K562 (cell line): Measurements from ENCODE around the gene EPHB4. TPM values are rescaled to one million over a fixed set of nuclear protein-coding genes. Genes with fewer than 3 reads are reported as not detected.

Experiments used
- ARID4B ChIP-seq: sonication (generic); formaldehyde crosslinking; IDR thresholded peaks from 2 replicates; pipeline ENCODE4 v1.8.0; 2022; ENCODE audit warnings: mild to moderate bottlenecking, missing genetic modification reagents
- BDP1 ChIP-seq: IDR thresholded peaks from 3 replicates; pipeline ENCODE4 v1.6.1; 2011; ENCODE audit not compliant: insufficient read length, insufficient read depth
- CHD4 ChIP-seq: fragments of 200-600 bp; sonication (generic); IDR thresholded peaks from 3 replicates; pipeline ENCODE4 v1.6.1; 2012; ENCODE audit warnings: low read depth, mild to moderate bottlenecking, mixed read lengths, low read length, inconsistent platforms; ENCODE audit not compliant: insufficient read depth, insufficient replicate concordance, poor library complexity, severe bottlenecking
- E2F4 ChIP-seq: sonication (generic); formaldehyde crosslinking; IDR thresholded peaks from 2 replicates; pipeline ENCODE4 v1.8.0; 2022; ENCODE audit warnings: mild to moderate bottlenecking, low read depth, missing genetic modification reagents
- HDAC6 ChIP-seq: IDR thresholded peaks from 2 replicates; pipeline ENCODE4 v1.6.1; 2012; ENCODE audit warnings: low read depth, mild to moderate bottlenecking, control low read depth, inconsistent platforms, low read length, moderate library complexity
- HDAC8 ChIP-seq: fragments of 450-650 bp; IDR thresholded peaks from 2 replicates; pipeline ENCODE4 v1.6.1; 2016; ENCODE audit warnings: mild to moderate bottlenecking, missing genetic modification characterization, moderate library complexity, missing compliant biosample characterization
- JUND ChIP-seq, 2 experiments: IDR thresholded peaks; 2 replicates in 1 of 2; 3 replicates in 1 of 2; pipeline ENCODE4 v1.6.1; 2011; ENCODE audit warnings: borderline replicate concordance in 2 of 2, low read depth in 2 of 2, low read length in 2 of 2, improper control_type of control experiment in 1 of 2, missing biosample characterization in 1 of 2, missing genetic modification characterization in 1 of 2, missing genetic modification reagents in 1 of 2
- NRF1 ChIP-seq, 2 experiments: fragments of 450-650 bp; IDR thresholded peaks in 1 of 2; conservative IDR thresholded peaks in 1 of 2; 2 replicates each; pipeline ENCODE4 v1.6.1; 2014; ENCODE audit warnings: mild to moderate bottlenecking in 2 of 2
- SAP30 ChIP-seq: fragments of 200-600 bp; sonication (generic); IDR thresholded peaks from 2 replicates; pipeline ENCODE4 v1.6.1; 2012; ENCODE audit warnings: borderline replicate concordance, low read depth, mild to moderate bottlenecking, moderate library complexity, low read length, control low read depth, inconsistent platforms; ENCODE audit not compliant: insufficient read depth, poor library complexity, severe bottlenecking
- TCF3 ChIP-seq: sonication (generic); formaldehyde crosslinking; IDR thresholded peaks from 2 replicates; pipeline ENCODE4 v1.4.0; 2020; ENCODE audit warnings: mild to moderate bottlenecking, missing genetic modification reagents
- TCF7L2 ChIP-seq: fragments of 150-350 bp; IDR thresholded peaks from 2 replicates; pipeline ENCODE4 v1.6.1; 2016; ENCODE audit warnings: low read depth, mild to moderate bottlenecking, low read length, moderate library complexity
- ZBTB33 ChIP-seq: sonication (generic); formaldehyde crosslinking; IDR thresholded peaks from 2 replicates; pipeline ENCODE4 v1.8.1; 2023; ENCODE audit warnings: mild to moderate bottlenecking, missing genetic modification reagents
- ZNF830 ChIP-seq: fragments of 250-450 bp; sonication (Bioruptor Pico); IDR thresholded peaks from 2 replicates; pipeline ENCODE4 v1.5.0; 2021; ENCODE audit warnings: mild to moderate bottlenecking
- polyA plus RNA-seq, 8 experiments: library from polyadenylated mRNA; depleted of rRNA in 4 of 8; stranded (reverse) in 5 of 8; unstranded in 3 of 8; fragments of >200 nt; fragmentation: Nextera tagmentation in 2 of 8; fragmentation: Illumina TruSeq in 1 of 8; extraction: Ambion mirVana in 2 of 8; extraction: Trizol in 1 of 8; gene quantifications; 2 replicates each; pipeline versions ENCODE4 v1.2.1 to v1.2.3, GENCODE V29; 2011 to 2014; ENCODE audit warnings: inconsistent platforms in 1 of 8, missing spikeins in 1 of 8
- total RNA-seq, 7 experiments: library from RNA; depleted of rRNA in 6 of 7; stranded (reverse); fragments of >200 nt in 6 of 7; fragmentation: Illumina TruSeq in 2 of 7; extraction: Trizol in 2 of 7; gene quantifications; 2 replicates each; pipeline versions ENCODE4 v1.2.1 to v1.2.3, GENCODE V29; 2011 to 2021; ENCODE audit warnings: low replicate concordance in 1 of 7
- TF ChIP-seq, protein P1 (sequence below), 3 experiments: fragments of 200-800 bp in 1 of 3; sonication (Bioruptor generic) in 1 of 3; sonication (generic) in 1 of 3; formaldehyde crosslinking in 1 of 3; IDR thresholded peaks; 2 replicates each; pipeline versions ENCODE4 v1.6.1 to v1.8.0; 2016 to 2022; ENCODE audit warnings: mild to moderate bottlenecking in 2 of 3, missing compliant biosample characterization in 2 of 3, missing genetic modification characterization in 2 of 3, missing genetic modification reagents in 1 of 3

The EPHB4 gene
- total and polyA plus RNA-seq, 9 of the 15 experiments (the other 6 are each of a cell fraction or from before 2014, with no cell fraction given), result 1.2 to 82.1 (median 37.9) TPM

DNA sequence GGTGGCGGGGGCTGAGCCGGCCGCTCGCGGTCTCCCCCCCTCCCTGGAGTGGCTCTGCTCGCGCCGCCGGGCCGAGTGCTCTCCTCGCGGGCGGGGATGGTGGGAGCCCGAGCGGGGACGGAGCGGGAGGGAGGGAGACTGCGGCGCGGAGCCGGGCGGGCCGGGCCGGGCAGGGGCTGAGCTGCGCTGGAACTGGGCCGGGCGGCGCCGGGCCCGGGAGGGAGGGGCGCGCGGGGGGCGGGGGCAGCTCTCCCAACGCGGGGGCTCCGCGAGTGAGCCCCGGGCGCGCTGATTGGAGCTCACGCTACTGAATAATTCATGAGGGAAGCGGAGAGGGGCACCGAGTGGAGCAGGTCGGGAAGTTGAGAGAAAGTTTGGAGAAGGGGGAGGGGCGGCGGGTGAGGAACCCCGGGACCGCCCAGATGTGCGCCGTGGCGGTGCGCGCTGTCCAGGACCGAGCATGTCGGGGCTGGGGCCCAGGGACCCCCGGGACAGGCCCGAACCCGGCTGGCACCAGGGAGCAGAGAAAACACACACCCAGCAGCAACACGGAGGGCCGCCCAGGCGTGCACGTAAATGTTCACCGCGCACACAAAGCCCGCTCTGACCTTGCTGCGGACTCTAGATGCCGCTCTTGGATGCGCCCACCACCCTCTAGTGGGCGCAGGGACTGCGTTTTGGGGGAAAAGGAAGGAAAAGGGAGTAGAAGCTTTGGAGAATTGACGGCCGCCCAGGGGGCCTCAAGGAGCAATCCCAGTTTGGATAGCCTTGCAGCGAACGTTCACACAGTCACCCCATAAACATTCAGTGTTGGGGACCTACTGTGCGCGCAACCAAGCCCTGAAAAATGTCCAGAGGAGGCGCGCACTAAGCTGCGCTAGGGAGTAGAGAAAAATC is at the start of gene EPHB4 (continued):
- 0 out of 2 replicates have a peak, but pooled peaks have one; percentile 14 for TF ChIP-seq E2F4 (CRISPR knock-in tag)
- TF ChIP-seq ZBTB33, result 0 out of 2 replicates have a peak, but pooled peaks have one; percentile 40
- no peak for TF ChIP-seq JUND (IDR thresholded peaks at IDR 0.05; ENCODE audit: borderline replicate concordance, low read depth, low read length)
- TF ChIP-seq JUND (tag; IDR thresholded peaks at IDR 0.05; ENCODE audit: borderline replicate concordance, low read depth, low read length), result no peak; the same call in 2 of the 3 replicates
- TF ChIP-seq ZNF830 (CRISPR knock-in tag), result no peak
- TF ChIP-seq, protein P1, sequence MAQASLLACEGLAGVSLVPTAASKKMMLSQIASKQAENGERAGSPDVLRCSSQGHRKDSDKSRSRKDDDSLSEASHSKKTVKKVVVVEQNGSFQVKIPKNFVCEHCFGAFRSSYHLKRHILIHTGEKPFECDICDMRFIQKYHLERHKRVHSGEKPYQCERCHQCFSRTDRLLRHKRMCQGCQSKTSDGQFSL (CRISPR knock-in tag; IDR thresholded peaks at IDR 0.05), result 0 out of 2 replicates have a peak, but pooled peaks have one; percentile 52
- TF ChIP-seq, protein P1 (tag; IDR thresholded peaks at IDR 0.05), result no peak
- TF ChIP-seq BDP1, result no peak
- TF ChIP-seq TCF7L2, result no peak
- peak; percentile 69 for TF ChIP-seq CHD4
- peak; percentile 43; the same call in 1 of the 2 replicates for TF ChIP-seq TCF3
- TF ChIP-seq ARID4B (CRISPR knock-in tag), result peak; percentile 85; the same call in 1 of the 2 replicates
- TF ChIP-seq NRF1 (conservative IDR thresholded peaks at IDR 0.05 in 1 of 2, IDR thresholded peaks at IDR 0.05 in 1 of 2), result peak; percentile 89 to 91
- no peak for TF ChIP-seq HDAC6
- no peak for TF ChIP-seq HDAC8
- TF ChIP-seq SAP30, result peak; percentile 32
